Pons (tissue), 1 donor: ENCODE data around the gene TBC1D24.
"Not testable (repeated sequence)": the region's sequence is repeated elsewhere in the genome, so short reads cannot be mapped to it uniquely, and the experiment has no call there.

Experiments used
- DNase-seq: peaks from one replicate; pipeline ENCODE4 v3.0.0-alpha.2; 2016; ENCODE audit warnings: low spot score

The TBC1D24 gene

DNA sequence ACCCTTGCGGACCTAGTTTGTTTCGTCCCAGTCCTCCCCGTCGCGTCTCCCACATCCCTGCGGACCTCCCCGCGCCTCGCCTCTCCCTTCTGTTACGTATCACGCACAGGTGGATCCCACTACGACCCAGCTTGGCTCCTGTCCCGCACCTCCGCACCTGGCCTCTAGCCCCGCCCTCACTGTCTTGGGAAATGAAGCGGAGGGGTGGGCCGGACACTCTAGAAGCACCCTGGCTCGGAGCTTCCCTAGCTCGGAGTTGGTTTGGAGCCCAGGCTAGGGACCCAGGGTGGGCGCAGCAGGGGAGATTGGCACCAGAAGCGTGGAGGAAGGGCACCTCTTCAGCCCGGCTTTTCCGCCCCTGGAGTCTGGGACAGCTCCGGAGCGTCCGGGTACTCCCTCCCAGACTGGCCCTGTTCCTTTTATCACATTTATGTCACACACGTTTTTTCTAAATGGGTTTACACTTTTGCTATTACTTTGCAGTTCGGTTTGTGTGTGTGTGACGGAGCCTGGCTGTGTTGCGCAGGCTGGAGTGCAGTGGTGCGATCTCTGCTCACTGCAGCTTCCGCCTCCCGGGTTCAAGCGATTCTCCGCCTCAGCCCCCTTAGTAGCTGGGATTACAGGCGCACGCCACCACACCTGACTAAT lies 57.7 kb downstream of the TBC1D24 start:
- DNase-seq: no peak

DNA sequence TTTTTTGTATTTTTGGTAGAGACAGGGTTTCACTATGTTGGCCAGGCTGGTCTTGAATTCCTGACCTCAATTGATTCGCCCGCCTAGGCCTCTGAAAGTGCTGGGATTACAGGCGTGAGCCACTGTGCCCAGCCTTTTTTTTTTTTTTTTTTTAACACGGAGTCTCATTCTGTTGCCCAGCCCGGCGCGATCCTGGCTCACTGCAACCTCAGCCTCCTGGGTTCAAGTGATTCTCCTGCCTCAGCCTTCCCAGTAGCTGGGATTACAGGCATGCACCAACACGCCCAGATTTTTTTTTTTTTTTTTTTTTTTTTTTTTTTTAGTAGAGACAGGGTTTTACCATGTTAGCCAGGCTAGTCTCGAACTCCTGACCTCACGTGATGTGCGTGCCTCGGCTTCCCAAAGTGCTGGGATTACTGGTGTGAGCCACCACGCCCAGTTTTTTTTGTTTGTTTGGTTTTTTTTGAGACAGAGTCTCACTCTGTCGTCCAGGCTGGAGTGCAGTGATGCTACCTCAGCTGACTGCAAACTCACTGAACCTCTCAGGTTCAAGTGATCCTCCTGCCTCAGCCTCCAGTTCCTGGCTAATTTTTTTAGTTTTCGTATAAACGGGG lies 58.3 kb downstream of the TBC1D24 start:
- DNase-seq: not testable (repeated sequence)

DNA sequence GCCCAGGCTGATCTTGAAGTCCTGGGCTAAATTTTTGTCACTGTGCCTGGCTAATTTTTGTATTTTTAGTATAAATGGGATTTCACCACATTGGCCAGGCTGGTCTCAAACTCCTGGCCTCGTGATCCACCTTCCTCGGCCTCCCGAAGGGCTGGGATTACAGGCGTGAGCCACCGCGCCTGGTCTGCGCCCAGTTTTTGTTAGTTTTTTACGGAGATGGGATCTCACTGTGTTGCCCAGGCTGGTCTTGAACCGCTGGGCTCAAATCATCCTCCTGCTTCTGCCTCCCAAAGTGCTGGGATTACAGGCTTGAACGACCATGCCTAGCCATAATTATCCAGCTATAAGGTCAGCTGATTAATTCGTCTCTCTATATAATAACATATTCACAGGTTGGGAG lies 59.0 kb downstream of the TBC1D24 start:
- DNase-seq: no peak

DNA sequence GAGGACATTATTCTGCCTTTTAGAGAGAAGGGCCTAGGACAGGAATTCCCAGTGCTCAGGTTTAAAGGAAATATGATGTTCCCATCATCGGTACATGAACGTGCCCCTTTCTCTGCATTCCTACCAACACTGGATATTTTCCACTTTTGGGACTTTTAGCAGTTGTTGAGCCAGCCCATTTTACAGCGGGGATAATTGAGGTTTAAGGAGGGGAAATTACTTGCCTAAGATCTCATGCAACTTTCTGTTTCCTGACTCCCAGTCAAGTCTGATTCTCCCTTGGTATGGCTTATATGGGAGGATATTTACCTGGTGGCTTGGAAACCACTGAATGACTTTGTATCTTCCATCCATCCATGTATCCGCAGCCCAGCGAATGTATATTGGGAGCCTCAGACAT lies 59.4 kb downstream of the TBC1D24 start:
- DNase-seq: not testable (repeated sequence)

DNA sequence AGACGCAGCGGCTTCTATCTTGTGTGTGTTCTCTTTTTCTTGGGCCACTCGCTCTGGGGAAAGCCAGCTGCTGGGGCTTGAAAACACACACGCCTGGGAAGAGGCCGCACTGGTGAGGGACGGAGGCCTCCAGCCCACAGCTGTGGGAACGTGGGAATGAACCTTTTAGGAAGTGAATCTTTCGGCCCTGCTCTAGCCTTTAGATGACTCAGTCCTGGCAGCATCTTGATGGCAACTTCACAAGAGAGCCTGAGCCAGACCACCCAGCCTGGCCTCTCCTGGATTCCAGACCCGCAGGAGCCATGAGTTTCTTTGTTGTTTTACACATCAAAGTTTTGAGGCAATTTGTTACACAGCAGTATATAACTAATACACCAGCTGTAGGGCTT lies 60.7 kb downstream of the TBC1D24 start:
- no peak for DNase-seq

DNA sequence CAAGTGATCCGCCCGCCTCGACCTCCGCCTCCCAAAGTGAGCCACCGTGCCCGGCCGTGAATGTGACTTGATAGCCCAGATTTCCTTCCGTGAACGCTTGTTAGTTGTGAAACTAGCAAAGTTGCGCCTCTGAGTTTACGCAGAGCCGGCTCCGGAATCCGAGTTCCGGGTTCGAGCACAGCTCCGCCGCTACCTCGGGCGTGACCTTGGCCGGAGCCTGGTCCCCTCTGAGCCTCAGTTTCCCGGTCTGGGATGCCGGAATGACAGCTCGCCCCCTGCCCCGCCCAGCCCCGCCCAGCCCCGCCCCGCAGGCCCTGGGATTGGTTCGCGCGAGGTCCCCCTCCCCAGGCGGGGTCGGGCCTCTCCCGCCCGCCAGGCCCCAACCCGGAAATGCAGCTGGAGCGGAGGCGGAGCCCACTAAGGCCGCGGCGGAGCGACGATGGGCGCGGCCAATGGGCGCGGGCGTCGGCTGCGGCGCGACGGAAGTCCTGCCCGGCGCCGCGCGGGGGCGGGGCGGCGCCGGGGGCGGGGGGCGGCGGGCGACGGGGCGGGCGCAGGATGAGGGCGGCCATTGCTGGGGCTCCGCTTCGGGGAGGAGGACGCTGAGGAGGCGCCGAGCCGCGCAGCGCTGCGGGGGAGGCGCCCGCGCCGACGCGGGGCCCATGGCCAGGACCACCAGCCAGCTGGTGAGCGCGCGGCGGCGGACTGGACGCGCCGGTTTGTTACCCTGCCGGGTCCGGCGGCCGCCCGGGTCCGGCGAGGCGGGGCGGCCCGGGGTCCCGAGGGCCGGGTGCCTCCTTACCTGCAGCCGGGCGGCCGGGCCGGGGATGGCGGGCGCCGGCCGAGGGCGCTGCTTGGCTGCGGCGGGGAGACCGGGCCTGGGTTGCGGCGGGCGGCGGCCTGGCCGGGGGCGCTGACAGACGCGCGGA lies 62.8 kb downstream of the TBC1D24 start, which contains the start of gene PDPK1:
TSS of gene PDPK1 (plus strand) at position 571 of the 929 bp plus-strand sequence. CDS start at position 663, 92 bp downstream.
- DNase-seq: peak; percentile 94

DNA sequence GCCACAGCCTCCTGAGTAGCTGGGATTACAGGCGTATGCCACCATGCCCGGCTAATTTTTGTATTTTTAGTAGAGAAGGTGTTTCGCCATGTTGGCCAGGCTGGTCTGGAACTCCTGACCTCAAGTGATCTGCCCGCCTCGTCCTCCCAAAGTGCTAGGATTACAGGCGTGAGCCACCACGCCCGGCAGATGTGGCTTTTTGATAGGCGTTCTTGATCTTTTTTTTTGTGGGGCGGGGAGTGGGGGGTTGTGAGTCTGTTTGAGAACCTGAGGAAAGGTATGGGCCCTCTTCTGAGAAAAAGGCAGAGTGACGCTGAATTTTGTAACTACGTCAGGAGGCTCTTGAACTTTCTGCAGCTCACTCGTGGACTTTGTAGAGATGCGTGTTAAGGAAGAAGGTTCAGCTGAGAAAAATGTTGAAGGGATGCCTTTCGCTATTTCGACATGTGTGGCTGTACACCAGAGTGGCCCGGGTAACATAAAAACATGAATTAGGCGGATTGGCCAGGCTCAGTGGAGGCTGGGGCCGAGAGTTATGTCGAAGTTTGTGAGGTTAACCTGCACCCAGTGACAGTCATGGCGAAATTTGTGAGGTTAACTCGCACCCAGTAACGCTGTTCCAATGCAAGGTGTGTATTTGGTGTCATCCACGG lies 64.4 kb downstream of the TBC1D24 start:
- not testable (repeated sequence) for DNase-seq

GRCh38 chr16:2539845-2540458 lies 65.0 kb downstream of the TBC1D24 start:
- DNase-seq: not testable (repeated sequence)

GRCh38 chr16:2540912-2541311 lies 66.0 kb downstream of the TBC1D24 start:
- not testable (repeated sequence) for DNase-seq

DNA sequence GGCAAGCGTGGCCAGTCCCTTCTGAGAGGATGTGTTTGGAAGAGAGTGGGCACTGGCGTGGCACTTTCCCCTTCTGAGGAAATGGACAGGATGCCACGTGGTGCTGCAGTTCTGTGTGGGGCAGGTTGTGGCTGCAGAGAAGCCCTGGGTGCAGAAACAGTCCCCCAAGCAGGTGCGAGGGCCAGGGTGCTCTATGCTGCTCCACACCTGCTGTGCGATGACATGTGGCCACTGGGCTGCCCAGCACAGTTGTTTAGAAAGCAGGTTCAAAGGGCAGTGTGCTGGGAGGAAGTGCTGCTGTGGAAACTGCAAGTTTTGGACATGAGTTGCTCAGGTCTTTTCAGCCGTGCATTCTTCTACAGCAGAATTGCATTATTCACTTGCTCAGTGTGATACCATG lies 66.5 kb downstream of the TBC1D24 start:
- DNase-seq: not testable (repeated sequence)

DNA sequence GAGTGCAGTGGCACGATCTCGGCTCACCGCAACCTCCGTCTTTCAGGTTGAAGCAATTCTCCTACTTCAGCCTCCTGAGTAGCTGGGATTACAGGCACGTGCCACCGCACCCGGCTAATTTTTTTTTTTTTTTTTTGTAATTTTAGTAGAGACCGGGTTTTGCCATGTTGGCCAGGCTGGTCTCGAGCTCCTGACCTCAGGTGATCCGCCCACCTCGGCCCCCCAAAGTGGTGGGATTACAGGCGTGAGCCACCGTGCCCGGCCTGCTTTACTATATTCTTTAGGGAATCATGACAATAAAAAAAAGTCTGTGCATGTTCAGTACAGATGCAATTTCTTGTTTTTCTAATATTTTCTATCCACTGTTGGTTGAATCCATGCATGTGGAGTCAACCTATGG lies 68.8 kb downstream of the TBC1D24 start:
- DNase-seq: not testable (repeated sequence)

- DNase-seq: not testable (repeated sequence)
These were observed 75.5 kb downstream of the TBC1D24 start for GRCh38 chr16:2550283-2550878.

- not testable (repeated sequence) for DNase-seq
These were observed 76.5 kb downstream of the TBC1D24 start for GRCh38 chr16:2551420-2551889.

DNA sequence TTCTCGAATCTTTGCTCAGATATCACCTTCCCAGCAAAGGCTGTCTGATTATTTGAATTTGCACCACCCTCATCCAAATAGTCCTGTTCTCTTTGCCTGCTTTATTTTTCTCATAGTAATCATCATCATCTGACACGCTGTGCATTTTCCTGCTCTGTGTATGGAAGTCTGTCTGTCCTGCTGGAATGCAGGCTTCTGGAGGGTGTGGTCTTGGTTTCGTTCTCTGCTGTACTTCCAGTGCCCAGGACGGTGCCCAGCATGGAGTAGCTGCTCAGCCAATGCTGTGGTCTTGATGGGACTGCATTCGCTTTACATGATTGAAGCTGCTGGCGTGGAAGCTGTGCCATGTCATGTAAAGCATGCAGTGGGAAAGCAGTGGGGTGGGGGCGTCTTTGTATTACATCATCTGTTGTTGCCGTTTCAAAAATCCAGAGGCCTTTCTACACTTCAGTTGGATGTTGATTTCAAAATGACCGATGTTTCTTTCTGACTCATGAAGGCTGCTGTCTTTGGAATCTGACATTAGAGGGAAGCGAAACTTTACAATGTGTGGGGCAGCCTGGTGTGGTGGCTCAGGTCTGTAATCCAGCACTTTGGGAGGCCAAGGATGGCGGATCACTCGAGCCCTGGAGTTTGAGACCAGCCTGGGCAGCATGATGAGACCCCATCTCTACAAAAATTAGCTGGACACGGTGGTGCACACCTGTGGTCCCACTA lies 79.9 kb downstream of the TBC1D24 start:
- not testable (repeated sequence) for DNase-seq
